Measurements from ENCODE around the gene ZRANB3.

- no peak for TF ChIP-seq CTCF (IDR thresholded peaks at IDR 0.05)
- TF ChIP-seq POLR2A (IDR thresholded peaks at IDR 0.05), result no peak
Measured at GRCh38 chr2:135225781-135226180, 305.2 kb downstream of the ZRANB3 start.

Data from ovary (tissue), 3 donors.